Neural progenitor cell (in vitro differentiated cells): ENCODE data around the gene ACACB. TPM values are rescaled to one million over a fixed set of nuclear protein-coding genes. Genes with fewer than 3 reads are reported as not detected.

Experiments used
- DNase-seq: peaks from one replicate; pipeline ENCODE4 v3.0.0-alpha.2; 2016; ENCODE audit warnings: low spot score
- H2AFZ ChIP-seq: fragments of 200-600 bp; sonication (generic); replicated peaks from 2 replicates; pipeline ENCODE4 v1.6.1; 2016; ENCODE audit warnings: antibody characterized with exemption
- H3F3A ChIP-seq: fragments of 200-600 bp; sonication (generic); 2 replicates; pipeline ENCODE4 v1.6.1; 2016; ENCODE audit warnings: antibody characterized with exemption, low read depth
- H3K27ac ChIP-seq: fragments of 200-600 bp; sonication (generic); 2 replicates; pipeline ENCODE4 v1.5.1; 2016; ENCODE audit warnings: mild to moderate bottlenecking
- H3K27me3 ChIP-seq: fragments of 200-600 bp; sonication (generic); 2 replicates; pipeline ENCODE4 v1.6.1; 2016; ENCODE audit warnings: mild to moderate bottlenecking, moderate library complexity
- H3K36me3 ChIP-seq: fragments of 200-600 bp; sonication (generic); 2 replicates; pipeline ENCODE4 v1.5.1; 2016
- H3K4me1 ChIP-seq: fragments of 200-600 bp; sonication (generic); 2 replicates; pipeline ENCODE4 v1.6.1; 2016; ENCODE audit warnings: mixed run types
- H3K4me2 ChIP-seq: fragments of 200-600 bp; sonication (generic); 2 replicates; pipeline ENCODE4 v1.6.1; 2016
- H3K4me3 ChIP-seq: fragments of 200-600 bp; sonication (generic); 2 replicates; pipeline ENCODE4 v1.5.1; 2016
- H3K79me2 ChIP-seq: fragments of 200-600 bp; sonication (generic); 2 replicates; pipeline ENCODE4 v1.6.1; 2016; ENCODE audit warnings: low read depth
- H3K9ac ChIP-seq: fragments of 200-600 bp; sonication (generic); 2 replicates; pipeline ENCODE4 v1.6.1; 2016
- H3K9me3 ChIP-seq: fragments of 200-600 bp; sonication (generic); 2 replicates; pipeline ENCODE4 v1.5.1; 2016; ENCODE audit warnings: low read depth
- H4K20me1 ChIP-seq: fragments of 200-600 bp; sonication (generic); 2 replicates; pipeline ENCODE4 v1.6.1; 2016; ENCODE audit warnings: low read depth
- H3K27ac Mint-ChIP-seq: 3 replicates; pipeline ENCODE4 v1.8.0; 2021; ENCODE audit warnings: mixed read lengths
- H3K27me3 Mint-ChIP-seq: 2 replicates; pipeline ENCODE4 v1.8.0; 2022; ENCODE audit warnings: low read depth, mild to moderate bottlenecking, inconsistent platforms, moderate library complexity, mixed read lengths; ENCODE audit not compliant: insufficient read depth
- H3K36me3 Mint-ChIP-seq: 3 replicates; pipeline ENCODE4 v1.8.0; 2021; ENCODE audit warnings: mixed read lengths
- H3K4me1 Mint-ChIP-seq: 3 replicates; pipeline ENCODE4 v1.8.0; 2021; ENCODE audit warnings: mixed read lengths
- H3K4me3 Mint-ChIP-seq: 3 replicates; pipeline ENCODE4 v1.8.0; 2021; ENCODE audit warnings: mild to moderate bottlenecking, moderate library complexity, mixed read lengths
- H3K9me3 Mint-ChIP-seq: 3 replicates; pipeline ENCODE4 v1.8.0; 2020; ENCODE audit warnings: mixed read lengths
- EZH2 ChIP-seq: fragments of 200-600 bp; sonication (generic); IDR thresholded peaks from 2 replicates; pipeline ENCODE4 v1.6.1; 2017; ENCODE audit warnings: antibody characterized with exemption, mild to moderate bottlenecking, moderate library complexity
- EZH2phosphoT487 ChIP-seq: fragments of 200-600 bp; sonication (generic); IDR thresholded peaks from 2 replicates; pipeline ENCODE4 v1.6.1; 2017; ENCODE audit warnings: antibody characterized with exemption
- total RNA-seq: library from RNA; depleted of rRNA; stranded (reverse); fragments of >200 nt; gene quantifications from 2 replicates; pipeline ENCODE4 v1.2.3, GENCODE V29; 2015; ENCODE audit warnings: low replicate concordance
- TF ChIP-seq, protein P1 (sequence below): fragments of 200-600 bp; sonication (generic); IDR thresholded peaks from 2 replicates; pipeline ENCODE4 v1.5.1; 2017; ENCODE audit warnings: antibody characterized with exemption, mild to moderate bottlenecking

The ACACB gene
- total RNA-seq, 1 donor from 2014 or later, result 2.4 TPM

DNA sequence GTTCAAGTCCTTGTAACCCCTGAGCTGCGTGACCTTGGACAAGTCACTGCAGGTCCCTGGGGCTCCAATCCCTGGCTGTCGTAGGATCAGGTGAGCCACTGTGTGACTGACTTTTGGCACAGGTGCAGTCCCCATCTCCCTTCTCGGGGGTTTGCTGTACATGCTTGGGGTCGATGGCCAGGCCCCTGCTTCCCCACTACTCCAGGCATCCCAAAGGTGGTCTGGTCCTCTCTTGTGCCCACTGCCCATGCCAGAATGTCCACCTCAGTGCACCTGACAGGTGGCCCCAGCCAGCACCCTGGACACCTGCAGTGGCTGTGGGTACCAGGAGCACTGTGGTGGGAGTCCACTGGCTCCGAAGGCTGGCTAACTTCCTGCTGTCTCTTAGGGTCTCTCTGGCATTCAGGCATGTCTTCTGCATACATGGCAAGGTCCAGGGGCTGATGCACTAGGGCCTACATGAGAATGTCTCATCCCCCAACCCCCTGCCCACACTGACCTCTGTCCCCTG is 178.0 kb downstream of the ACACB start:
- H3K79me2 ChIP-seq, result no peaks in the 10 kb centered on the region
- H3K9ac ChIP-seq, result no peak overlapping the region
- peaks cover 28% of the 10 kb centered on the region for H3K4me1 Mint-ChIP-seq
- TF ChIP-seq, protein P1, sequence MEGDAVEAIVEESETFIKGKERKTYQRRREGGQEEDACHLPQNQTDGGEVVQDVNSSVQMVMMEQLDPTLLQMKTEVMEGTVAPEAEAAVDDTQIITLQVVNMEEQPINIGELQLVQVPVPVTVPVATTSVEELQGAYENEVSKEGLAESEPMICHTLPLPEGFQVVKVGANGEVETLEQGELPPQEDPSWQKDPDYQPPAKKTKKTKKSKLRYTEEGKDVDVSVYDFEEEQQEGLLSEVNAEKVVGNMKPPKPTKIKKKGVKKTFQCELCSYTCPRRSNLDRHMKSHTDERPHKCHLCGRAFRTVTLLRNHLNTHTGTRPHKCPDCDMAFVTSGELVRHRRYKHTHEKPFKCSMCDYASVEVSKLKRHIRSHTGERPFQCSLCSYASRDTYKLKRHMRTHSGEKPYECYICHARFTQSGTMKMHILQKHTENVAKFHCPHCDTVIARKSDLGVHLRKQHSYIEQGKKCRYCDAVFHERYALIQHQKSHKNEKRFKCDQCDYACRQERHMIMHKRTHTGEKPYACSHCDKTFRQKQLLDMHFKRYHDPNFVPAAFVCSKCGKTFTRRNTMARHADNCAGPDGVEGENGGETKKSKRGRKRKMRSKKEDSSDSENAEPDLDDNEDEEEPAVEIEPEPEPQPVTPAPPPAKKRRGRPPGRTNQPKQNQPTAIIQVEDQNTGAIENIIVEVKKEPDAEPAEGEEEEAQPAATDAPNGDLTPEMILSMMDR, result no peak
- no peak for TF ChIP-seq EZH2phosphoT487
- TF ChIP-seq EZH2, result no peak
- H3K4me1 ChIP-seq, result peaks cover 19% of the 10 kb centered on the region
- no peaks in the 10 kb centered on the region for H3K9me3 Mint-ChIP-seq
- H3K27ac Mint-ChIP-seq, result no peak overlapping the region
- H3K4me3 ChIP-seq, result no peak overlapping the region
- H3K36me3 Mint-ChIP-seq, result no peaks in the 10 kb centered on the region
- no peak for DNase-seq
- no peak overlapping the region for H3K4me2 ChIP-seq
- no peaks in the 10 kb centered on the region for H3K27me3 ChIP-seq
- H3K27me3 Mint-ChIP-seq, result peaks cover 18% of the 10 kb centered on the region
- peaks cover 23% of the 10 kb centered on the region for H3F3A ChIP-seq
- no peak overlapping the region for H3K27ac ChIP-seq
- H2AFZ ChIP-seq, result no peak overlapping the region
- no peaks in the 10 kb centered on the region for H3K36me3 ChIP-seq
- no peak overlapping the region for H3K4me3 Mint-ChIP-seq
- H4K20me1 ChIP-seq, result no peaks in the 10 kb centered on the region
- no peaks in the 10 kb centered on the region for H3K9me3 ChIP-seq

DNA sequence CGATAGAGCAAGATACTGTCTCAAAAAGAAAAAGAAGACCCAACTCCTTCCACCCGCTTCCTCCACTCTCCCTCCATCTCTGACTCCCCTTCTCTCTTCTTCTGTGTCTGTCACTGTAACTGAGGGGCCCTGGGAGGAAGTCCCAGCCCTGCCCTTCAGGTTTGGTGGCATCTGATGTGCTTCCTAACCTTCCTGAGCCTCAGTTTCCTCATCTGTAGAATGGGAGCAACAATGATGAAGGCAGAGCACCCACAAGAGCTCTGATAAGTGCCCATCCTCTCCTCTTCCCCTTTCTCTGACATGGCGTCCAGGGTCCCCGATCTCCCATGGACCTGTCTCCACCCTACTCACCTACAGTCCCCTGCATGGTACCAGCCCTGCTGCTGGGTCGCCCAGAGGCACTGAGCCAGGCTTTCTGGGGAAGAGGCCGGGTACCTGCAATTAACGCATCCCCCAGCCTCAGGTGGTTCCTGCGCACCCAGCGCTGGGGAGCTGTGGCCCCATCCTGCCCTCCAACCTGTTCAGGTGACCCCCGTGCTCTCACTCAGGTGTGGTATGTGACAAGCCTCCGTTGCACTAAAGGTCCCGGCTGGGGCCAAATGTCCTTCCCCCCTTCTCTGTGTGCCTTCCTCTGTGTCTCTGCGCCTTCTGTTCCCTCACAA is 179.5 kb downstream of the ACACB start:
- no peaks in the 10 kb centered on the region for H3K9me3 Mint-ChIP-seq
- H3K4me3 Mint-ChIP-seq, result no peak overlapping the region
- no peak overlapping the region for H2AFZ ChIP-seq
- peaks cover 10% of the 10 kb centered on the region for H3K27me3 Mint-ChIP-seq
- H3K4me1 Mint-ChIP-seq, result peaks cover 18% of the 10 kb centered on the region
- no peak overlapping the region for H3K4me3 ChIP-seq
- no peaks in the 10 kb centered on the region for H4K20me1 ChIP-seq
- no peaks in the 10 kb centered on the region for H3K9me3 ChIP-seq
- H3K27me3 ChIP-seq, result no peaks in the 10 kb centered on the region
- no peaks in the 10 kb centered on the region for H3K36me3 ChIP-seq
- H3K36me3 Mint-ChIP-seq, result no peaks in the 10 kb centered on the region
- H3K79me2 ChIP-seq, result no peaks in the 10 kb centered on the region
- H3K4me1 ChIP-seq, result peaks cover 16% of the 10 kb centered on the region
- TF ChIP-seq, protein P1, result no peak
- TF ChIP-seq EZH2 (no peak), EZH2phosphoT487 (no peak)
- peaks cover 22% of the 10 kb centered on the region for H3F3A ChIP-seq
- no peak overlapping the region for H3K4me2 ChIP-seq
- DNase-seq, result no peak
- H3K27ac ChIP-seq, result no peak overlapping the region
- no peak overlapping the region for H3K9ac ChIP-seq
- H3K27ac Mint-ChIP-seq, result peak overlapping the region; percentile 85

DNA sequence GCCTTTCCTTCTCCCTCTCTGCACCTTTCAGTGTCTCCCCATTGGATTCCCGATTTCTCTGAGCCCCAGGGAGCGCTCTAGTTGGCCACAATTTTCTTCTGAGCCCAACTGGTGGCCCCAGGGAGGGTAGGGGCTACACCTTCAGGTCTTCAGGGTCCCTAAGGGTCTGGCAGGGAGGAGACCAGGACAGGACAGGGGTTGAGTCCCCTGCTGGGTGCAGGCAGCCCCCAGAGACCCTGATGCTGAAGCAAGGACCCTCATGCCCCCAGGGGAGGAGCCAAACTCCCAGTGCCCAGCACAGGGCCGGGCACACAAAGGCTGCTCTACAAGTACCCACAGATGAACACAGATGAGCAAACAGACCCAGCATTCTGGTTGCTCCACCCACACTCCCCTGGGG is 180.0 kb downstream of the ACACB start:
- Histone ChIP-seq H3K27me3 (no peaks in the 10 kb centered on the region), H3K9ac (no peak overlapping the region), H3F3A (peaks cover 18% of the 10 kb centered on the region), H3K9me3 (no peaks in the 10 kb centered on the region), H3K36me3 (no peaks in the 10 kb centered on the region), H4K20me1 (no peaks in the 10 kb centered on the region), H2AFZ (no peak overlapping the region), H3K4me2 (no peak overlapping the region), H3K79me2 (no peaks in the 10 kb centered on the region), H3K4me3 (no peak overlapping the region), H3K4me1 (peaks cover 12% of the 10 kb centered on the region), H3K27ac (no peak overlapping the region)
- no peak overlapping the region for H3K27ac Mint-ChIP-seq
- peaks cover 10% of the 10 kb centered on the region for H3K27me3 Mint-ChIP-seq
- TF ChIP-seq EZH2phosphoT487 (no peak), EZH2 (no peak)
- TF ChIP-seq, protein P1, result no peak
- DNase-seq, result no peak
- no peaks in the 10 kb centered on the region for H3K36me3 Mint-ChIP-seq
- H3K4me1 Mint-ChIP-seq, result peaks cover 13% of the 10 kb centered on the region
- no peak overlapping the region for H3K4me3 Mint-ChIP-seq
- no peaks in the 10 kb centered on the region for H3K9me3 Mint-ChIP-seq
